Parathyroid adenoma (tissue), 2 donors: ENCODE data around the gene SNTG2.

Experiments
- H2AFZ ChIP-seq: fragments of 300-600 bp; sonication (generic); one replicate; pipeline ENCODE4 v1.7.0; 2017; ENCODE audit warnings: antibody characterized with exemption, mild to moderate bottlenecking
- H3K27ac ChIP-seq: fragments of 300-600 bp; sonication (generic); one replicate; pipeline ENCODE4 v1.7.0; 2017
- H3K27me3 ChIP-seq: fragments of 300-600 bp; sonication (generic); one replicate; pipeline ENCODE4 v1.7.0; 2017; ENCODE audit warnings: low read length; ENCODE audit not compliant: control insufficient read depth, insufficient read depth
- H3K36me3 ChIP-seq: fragments of 300-600 bp; sonication (generic); one replicate; pipeline ENCODE4 v1.7.0; 2017; ENCODE audit warnings: low read length; ENCODE audit not compliant: control insufficient read depth, insufficient read depth
- H3K4me1 ChIP-seq: fragments of 300-600 bp; sonication (generic); one replicate; pipeline ENCODE4 v1.7.0; 2017; ENCODE audit warnings: control low read depth
- H3K4me2 ChIP-seq: fragments of 300-600 bp; sonication (generic); one replicate; pipeline ENCODE4 v1.7.0; 2017; ENCODE audit warnings: low read length
- H3K4me3 ChIP-seq: fragments of 300-600 bp; sonication (generic); one replicate; pipeline ENCODE4 v1.7.0; 2017; ENCODE audit warnings: low read depth, low read length
- H3K79me2 ChIP-seq: fragments of 300-600 bp; sonication (generic); one replicate; pipeline ENCODE4 v1.7.0; 2017; ENCODE audit warnings: control low read depth
- H3K9ac ChIP-seq: fragments of 300-600 bp; sonication (generic); one replicate; pipeline ENCODE4 v1.7.0; 2017; ENCODE audit warnings: mild to moderate bottlenecking
- H3K9me3 ChIP-seq: fragments of 300-600 bp; sonication (generic); one replicate; pipeline ENCODE4 v1.7.0; 2017; ENCODE audit warnings: low read length; ENCODE audit not compliant: control insufficient read depth
- TF ChIP-seq, protein P1 (sequence below): fragments of 300-600 bp; sonication (generic); IDR thresholded peaks from one replicate; pipeline ENCODE4 v1.7.0; 2017; ENCODE audit warnings: antibody characterized with exemption, mild to moderate bottlenecking
- donor health status: primary hyperparathyroidism.

The SNTG2 gene

DNA sequence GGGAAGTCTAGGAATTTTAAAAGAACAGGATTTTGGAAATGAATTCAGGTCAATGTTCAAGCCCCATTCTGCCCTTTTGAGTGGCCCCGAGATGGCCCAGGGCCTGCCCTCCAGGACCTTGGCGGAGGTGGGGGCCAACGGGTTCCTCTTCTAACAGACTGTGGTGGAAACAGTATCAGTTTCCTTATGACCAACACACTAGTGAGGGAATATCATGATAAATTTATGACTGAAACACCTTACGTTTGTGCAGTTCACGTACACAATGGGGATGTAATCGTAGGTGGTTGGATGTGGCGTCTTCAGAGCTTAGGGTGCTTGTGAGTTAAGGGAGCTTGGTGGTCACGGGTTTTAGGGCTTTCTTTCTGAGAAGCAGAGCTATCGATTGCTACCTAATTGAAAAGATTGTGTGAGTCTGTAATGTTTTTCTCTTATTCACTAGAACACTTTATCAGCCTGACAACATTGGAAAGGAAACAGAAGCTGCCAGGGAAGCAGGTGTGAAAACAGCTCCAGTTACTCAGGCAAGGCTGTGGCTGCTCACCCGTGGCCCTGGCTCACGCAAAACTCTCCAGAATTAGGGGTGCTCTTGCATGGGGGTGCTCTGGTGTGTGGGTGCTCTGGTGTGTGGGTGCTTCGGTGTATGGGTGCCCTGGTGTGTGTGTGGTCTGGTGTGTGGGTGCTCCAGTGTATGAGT lies 165.3 kb downstream of the SNTG2 start:
- TF ChIP-seq, protein P1, sequence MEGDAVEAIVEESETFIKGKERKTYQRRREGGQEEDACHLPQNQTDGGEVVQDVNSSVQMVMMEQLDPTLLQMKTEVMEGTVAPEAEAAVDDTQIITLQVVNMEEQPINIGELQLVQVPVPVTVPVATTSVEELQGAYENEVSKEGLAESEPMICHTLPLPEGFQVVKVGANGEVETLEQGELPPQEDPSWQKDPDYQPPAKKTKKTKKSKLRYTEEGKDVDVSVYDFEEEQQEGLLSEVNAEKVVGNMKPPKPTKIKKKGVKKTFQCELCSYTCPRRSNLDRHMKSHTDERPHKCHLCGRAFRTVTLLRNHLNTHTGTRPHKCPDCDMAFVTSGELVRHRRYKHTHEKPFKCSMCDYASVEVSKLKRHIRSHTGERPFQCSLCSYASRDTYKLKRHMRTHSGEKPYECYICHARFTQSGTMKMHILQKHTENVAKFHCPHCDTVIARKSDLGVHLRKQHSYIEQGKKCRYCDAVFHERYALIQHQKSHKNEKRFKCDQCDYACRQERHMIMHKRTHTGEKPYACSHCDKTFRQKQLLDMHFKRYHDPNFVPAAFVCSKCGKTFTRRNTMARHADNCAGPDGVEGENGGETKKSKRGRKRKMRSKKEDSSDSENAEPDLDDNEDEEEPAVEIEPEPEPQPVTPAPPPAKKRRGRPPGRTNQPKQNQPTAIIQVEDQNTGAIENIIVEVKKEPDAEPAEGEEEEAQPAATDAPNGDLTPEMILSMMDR = no peak
- no peaks in the 10 kb centered on the region for H3K79me2 ChIP-seq
- no peak overlapping the region for H3K9ac ChIP-seq
- no peak overlapping the region for H3K27ac ChIP-seq
- no peak overlapping the region for H2AFZ ChIP-seq
- no peak overlapping the region for H3K4me2 ChIP-seq
- no peaks in the 10 kb centered on the region for H3K27me3 ChIP-seq
- H3K4me3 ChIP-seq = no peak overlapping the region
- H3K36me3 ChIP-seq = no peaks in the 10 kb centered on the region
- H3K4me1 ChIP-seq = no peaks in the 10 kb centered on the region
- H3K9me3 ChIP-seq = no peaks in the 10 kb centered on the region

DNA sequence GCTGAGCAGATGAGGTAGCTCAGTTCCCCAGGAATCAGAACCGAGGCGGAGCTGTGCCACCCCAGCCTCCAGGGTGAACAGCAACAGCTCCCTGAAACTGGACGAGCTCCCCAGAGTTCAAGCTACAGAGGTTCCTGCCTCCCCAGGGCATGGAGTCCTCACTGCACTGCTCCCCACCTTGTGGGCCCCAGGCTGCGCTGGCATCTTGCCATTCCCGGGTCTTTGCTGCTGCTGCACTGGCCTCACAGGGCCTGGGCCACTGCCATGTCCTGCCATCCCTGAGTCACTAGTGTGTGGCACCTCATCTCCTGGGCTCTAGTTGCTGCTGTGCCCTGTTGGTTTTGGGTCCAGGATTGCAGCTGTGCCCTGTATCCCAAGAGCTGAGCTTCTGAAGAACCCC lies 166.9 kb downstream of the SNTG2 start:
- no peak overlapping the region for H3K27ac ChIP-seq
- no peak overlapping the region for H3K4me2 ChIP-seq
- TF ChIP-seq, protein P1 = no peak
- H3K9ac ChIP-seq = no peak overlapping the region
- no peaks in the 10 kb centered on the region for H3K27me3 ChIP-seq
- H3K4me1 ChIP-seq = no peaks in the 10 kb centered on the region
- H2AFZ ChIP-seq = no peak overlapping the region
- no peaks in the 10 kb centered on the region for H3K79me2 ChIP-seq
- no peaks in the 10 kb centered on the region for H3K9me3 ChIP-seq
- no peak overlapping the region for H3K4me3 ChIP-seq
- no peaks in the 10 kb centered on the region for H3K36me3 ChIP-seq

DNA sequence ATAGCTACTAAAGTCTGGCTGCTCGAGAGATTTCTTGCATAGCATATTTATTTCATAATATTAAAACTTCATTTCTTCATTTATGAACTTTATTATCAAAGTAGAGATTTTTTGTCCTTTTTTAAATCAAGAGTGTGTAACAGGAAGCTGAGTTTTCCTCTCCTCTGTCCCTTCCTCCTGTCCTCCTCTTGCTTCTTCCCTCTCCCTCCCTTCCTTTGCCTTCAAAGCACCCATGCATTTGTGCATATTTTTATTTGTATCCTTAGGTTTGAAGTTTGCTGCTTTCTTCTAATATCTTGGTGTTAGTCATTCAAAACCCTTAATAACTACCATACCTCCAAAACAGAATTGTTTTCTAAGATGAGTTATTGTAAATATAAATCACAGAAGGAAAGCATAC lies 174.6 kb downstream of the SNTG2 start:
- TF ChIP-seq, protein P1 = no peak
- Histone ChIP-seq H3K36me3 (no peaks in the 10 kb centered on the region), H3K9me3 (no peaks in the 10 kb centered on the region), H3K79me2 (no peaks in the 10 kb centered on the region), H3K4me2 (no peak overlapping the region), H3K4me3 (no peak overlapping the region), H2AFZ (no peak overlapping the region), H3K9ac (no peak overlapping the region), H3K27ac (no peak overlapping the region), H3K27me3 (no peaks in the 10 kb centered on the region), H3K4me1 (no peaks in the 10 kb centered on the region)

DNA sequence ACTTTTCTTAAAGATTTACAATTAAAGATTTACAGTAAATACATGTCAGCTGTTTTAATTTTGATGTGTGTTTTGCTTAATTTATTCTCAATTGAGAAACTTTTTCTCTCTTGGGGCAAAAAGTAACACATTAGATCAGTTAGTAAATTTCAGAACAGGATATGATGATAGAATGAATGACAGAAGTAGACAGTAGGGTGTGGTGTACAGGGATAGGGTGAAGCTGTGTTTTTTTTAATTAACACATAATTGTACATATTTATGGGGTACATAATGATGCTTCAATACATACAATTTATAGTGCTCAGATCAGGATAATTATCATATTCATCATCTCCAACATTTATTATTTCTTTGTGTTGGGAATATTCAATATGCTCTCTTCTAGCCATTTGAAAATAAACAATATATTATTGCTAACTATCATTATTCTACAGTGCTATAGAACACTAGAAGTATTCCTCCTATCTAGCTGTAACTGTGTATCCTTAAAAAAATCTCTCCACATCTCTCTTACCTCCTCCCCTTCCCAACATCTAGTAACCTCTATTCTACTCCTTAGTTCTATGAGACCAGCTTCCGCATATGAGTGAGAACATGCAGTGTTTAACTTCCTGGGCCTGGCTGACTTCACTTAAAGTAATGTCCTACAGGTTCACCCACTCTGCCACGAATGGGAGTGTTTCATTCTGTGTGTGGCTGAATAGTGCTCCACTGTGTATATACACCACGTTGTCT lies 175.2 kb downstream of the SNTG2 start:
- TF ChIP-seq, protein P1 = no peak

More for the DNA sequence above, 175.2 kb downstream of the SNTG2 start:
- H3K9me3 ChIP-seq = no peaks in the 10 kb centered on the region
- H3K27me3 ChIP-seq = no peaks in the 10 kb centered on the region
- H3K4me2 ChIP-seq = no peak overlapping the region
- H3K4me3 ChIP-seq = no peak overlapping the region
- H3K4me1 ChIP-seq = no peaks in the 10 kb centered on the region
- H3K36me3 ChIP-seq = no peaks in the 10 kb centered on the region
- no peak overlapping the region for H2AFZ ChIP-seq
- no peaks in the 10 kb centered on the region for H3K79me2 ChIP-seq
- no peak overlapping the region for H3K9ac ChIP-seq
- no peak overlapping the region for H3K27ac ChIP-seq
